Brain microvascular endothelial cell (primary cell): ENCODE measurements around the gene PHF11.

Experiments
- DNase-seq: peaks from one replicate; pipeline ENCODE4 v3.0.0-alpha.2; 2020
- H3K27ac ChIP-seq: fragments of 250-450 bp; sonication (Bioruptor Pico); 2 replicates; pipeline ENCODE4 v1.5.1; 2020; ENCODE audit warnings: mild to moderate bottlenecking, moderate library complexity
- H3K27me3 ChIP-seq: fragments of 250-450 bp; sonication (Bioruptor Pico); replicated peaks from 2 replicates; pipeline ENCODE4 v1.5.1; 2020; ENCODE audit warnings: mild to moderate bottlenecking
- H3K36me3 ChIP-seq: fragments of 250-450 bp; sonication (Bioruptor Pico); replicated peaks from 2 replicates; pipeline ENCODE4 v1.5.1; 2020; ENCODE audit warnings: mild to moderate bottlenecking
- H3K4me3 ChIP-seq: 2 replicates; pipeline ENCODE4 v1.5.1; 2011; ENCODE audit warnings: low read depth, mild to moderate bottlenecking, control low read depth, low read length, moderate library complexity
- CTCF ChIP-seq: IDR thresholded peaks from 2 replicates; pipeline ENCODE4 v1.5.1; 2011; ENCODE audit warnings: low read depth, mild to moderate bottlenecking, moderate library complexity, low read length, control low read depth, inconsistent platforms; ENCODE audit errors: missing control alignments
- in situ Hi-C: cut with HindIII; loops from 2 replicates; pipeline ENCODE4 v1.10.0; 2017; ENCODE audit warnings: low sequenced_read_pairs, low pct_ligation_motif_present

Gene PHF11

GRCh38 chr13:49495783-49496762 is at the start of gene PHF11:
PHF11 (plus strand) TSS chr13:49495953; CDS start chr13:49496002, 49 bp downstream.
- Histone ChIP-seq H3K4me3 (peak within 1 kb of the TSS; percentile 65), H3K27me3 (no peaks in the 10 kb centered on the region), H3K36me3 (no peaks in the 10 kb centered on the region), H3K27ac (peak within 1 kb of the TSS; percentile 78)
- in situ Hi-C loops, result no loop called here
- no peak for TF ChIP-seq CTCF
- peak; percentile 64 for DNase-seq

GRCh38 chr13:49446473-49446872 is 49.3 kb upstream of the PHF11 start:
- in situ Hi-C loops, result no loop called here

GRCh38 chr13:49448753-49449152 is 47.0 kb upstream of the PHF11 start:
- H3K27me3 ChIP-seq, result no peaks in the 10 kb centered on the region
- TF ChIP-seq CTCF, result no peak
- in situ Hi-C loops, result no loop called here
- DNase-seq, result no peak
- H3K4me3 ChIP-seq, result no peak overlapping the region
- no peak overlapping the region for H3K27ac ChIP-seq
- no peaks in the 10 kb centered on the region for H3K36me3 ChIP-seq

More at GRCh38 chr13:49446473-49446872, 49.3 kb upstream of the PHF11 start:
- no peaks in the 10 kb centered on the region for H3K36me3 ChIP-seq
- H3K27ac ChIP-seq, result no peak overlapping the region
- no peak for TF ChIP-seq CTCF
- no peak overlapping the region for H3K4me3 ChIP-seq
- DNase-seq, result no peak
- H3K27me3 ChIP-seq, result no peaks in the 10 kb centered on the region

- H3K4me3 ChIP-seq, result no peak overlapping the region
- no peak for DNase-seq
These were observed 45.5 kb upstream of the PHF11 start for GRCh38 chr13:49450105-49450819.

More at GRCh38 chr13:49450105-49450819, 45.5 kb upstream of the PHF11 start:
- H3K27me3 ChIP-seq, result no peaks in the 10 kb centered on the region
- H3K36me3 ChIP-seq, result no peaks in the 10 kb centered on the region
- no peak for TF ChIP-seq CTCF
- in situ Hi-C loops, result no loop called here
- H3K27ac ChIP-seq, result no peak overlapping the region
